ENCODE measurements around the gene OSBPL6. TPM values are rescaled to one million over a fixed set of nuclear protein-coding genes. Genes with fewer than 3 reads are reported as not detected.

Gene OSBPL6
- polyA plus RNA-seq, 1 donor from 2014 or later = 12.8 TPM

DNA sequence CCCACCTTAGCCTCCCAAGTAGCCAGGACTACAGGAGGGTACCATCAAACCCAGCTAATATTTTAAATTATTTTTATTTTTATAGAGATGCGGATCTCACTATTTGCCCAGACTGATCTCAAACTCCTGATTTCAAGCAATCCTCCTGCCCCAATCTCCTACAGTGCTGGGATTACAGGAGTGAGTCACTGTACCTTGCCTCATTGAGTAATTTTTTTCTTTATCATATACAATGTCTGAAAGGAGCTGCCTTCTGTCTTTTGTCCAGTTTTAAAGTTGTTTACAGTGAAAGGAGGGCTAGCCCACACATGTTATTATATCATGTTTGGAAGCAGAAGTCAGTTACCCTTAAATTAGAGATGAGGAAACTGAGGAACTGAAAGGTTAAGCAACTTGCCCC lies 224.1 kb downstream of the OSBPL6 start:
- no peak overlapping the region for H2AFZ ChIP-seq (ENCODE audit: low read depth, low read length)
- no peaks in the 10 kb centered on the region for H3K9me2 ChIP-seq (ENCODE audit: insufficient read depth, low read length)
- no peaks in the 10 kb centered on the region for H4K20me1 ChIP-seq (ENCODE audit: insufficient read depth)
- H3K79me2 ChIP-seq (replicated peaks; ENCODE audit: insufficient read depth, low read length) = no peaks in the 10 kb centered on the region
- no peaks in the 10 kb centered on the region for H3K27me3 ChIP-seq (ENCODE audit: insufficient read depth, low read depth, low read length)
- no peak overlapping the region for H3K4me2 ChIP-seq (ENCODE audit: low read length)
- H3K4me3 ChIP-seq (ENCODE audit: low read length) = no peak overlapping the region
- TF ChIP-seq, protein P1, sequence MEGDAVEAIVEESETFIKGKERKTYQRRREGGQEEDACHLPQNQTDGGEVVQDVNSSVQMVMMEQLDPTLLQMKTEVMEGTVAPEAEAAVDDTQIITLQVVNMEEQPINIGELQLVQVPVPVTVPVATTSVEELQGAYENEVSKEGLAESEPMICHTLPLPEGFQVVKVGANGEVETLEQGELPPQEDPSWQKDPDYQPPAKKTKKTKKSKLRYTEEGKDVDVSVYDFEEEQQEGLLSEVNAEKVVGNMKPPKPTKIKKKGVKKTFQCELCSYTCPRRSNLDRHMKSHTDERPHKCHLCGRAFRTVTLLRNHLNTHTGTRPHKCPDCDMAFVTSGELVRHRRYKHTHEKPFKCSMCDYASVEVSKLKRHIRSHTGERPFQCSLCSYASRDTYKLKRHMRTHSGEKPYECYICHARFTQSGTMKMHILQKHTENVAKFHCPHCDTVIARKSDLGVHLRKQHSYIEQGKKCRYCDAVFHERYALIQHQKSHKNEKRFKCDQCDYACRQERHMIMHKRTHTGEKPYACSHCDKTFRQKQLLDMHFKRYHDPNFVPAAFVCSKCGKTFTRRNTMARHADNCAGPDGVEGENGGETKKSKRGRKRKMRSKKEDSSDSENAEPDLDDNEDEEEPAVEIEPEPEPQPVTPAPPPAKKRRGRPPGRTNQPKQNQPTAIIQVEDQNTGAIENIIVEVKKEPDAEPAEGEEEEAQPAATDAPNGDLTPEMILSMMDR (IDR thresholded peaks at IDR 0.05; ENCODE audit: poor library complexity, severe bottlenecking) = no peak
- TF ChIP-seq, protein P2, sequence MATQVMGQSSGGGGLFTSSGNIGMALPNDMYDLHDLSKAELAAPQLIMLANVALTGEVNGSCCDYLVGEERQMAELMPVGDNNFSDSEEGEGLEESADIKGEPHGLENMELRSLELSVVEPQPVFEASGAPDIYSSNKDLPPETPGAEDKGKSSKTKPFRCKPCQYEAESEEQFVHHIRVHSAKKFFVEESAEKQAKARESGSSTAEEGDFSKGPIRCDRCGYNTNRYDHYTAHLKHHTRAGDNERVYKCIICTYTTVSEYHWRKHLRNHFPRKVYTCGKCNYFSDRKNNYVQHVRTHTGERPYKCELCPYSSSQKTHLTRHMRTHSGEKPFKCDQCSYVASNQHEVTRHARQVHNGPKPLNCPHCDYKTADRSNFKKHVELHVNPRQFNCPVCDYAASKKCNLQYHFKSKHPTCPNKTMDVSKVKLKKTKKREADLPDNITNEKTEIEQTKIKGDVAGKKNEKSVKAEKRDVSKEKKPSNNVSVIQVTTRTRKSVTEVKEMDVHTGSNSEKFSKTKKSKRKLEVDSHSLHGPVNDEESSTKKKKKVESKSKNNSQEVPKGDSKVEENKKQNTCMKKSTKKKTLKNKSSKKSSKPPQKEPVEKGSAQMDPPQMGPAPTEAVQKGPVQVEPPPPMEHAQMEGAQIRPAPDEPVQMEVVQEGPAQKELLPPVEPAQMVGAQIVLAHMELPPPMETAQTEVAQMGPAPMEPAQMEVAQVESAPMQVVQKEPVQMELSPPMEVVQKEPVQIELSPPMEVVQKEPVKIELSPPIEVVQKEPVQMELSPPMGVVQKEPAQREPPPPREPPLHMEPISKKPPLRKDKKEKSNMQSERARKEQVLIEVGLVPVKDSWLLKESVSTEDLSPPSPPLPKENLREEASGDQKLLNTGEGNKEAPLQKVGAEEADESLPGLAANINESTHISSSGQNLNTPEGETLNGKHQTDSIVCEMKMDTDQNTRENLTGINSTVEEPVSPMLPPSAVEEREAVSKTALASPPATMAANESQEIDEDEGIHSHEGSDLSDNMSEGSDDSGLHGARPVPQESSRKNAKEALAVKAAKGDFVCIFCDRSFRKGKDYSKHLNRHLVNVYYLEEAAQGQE (IDR thresholded peaks at IDR 0.05; ENCODE audit: borderline replicate concordance) = no peak
- no peak for TF ChIP-seq MXI1 (conservative IDR thresholded peaks at IDR 0.05; ENCODE audit: poor library complexity, severe bottlenecking)
- no peak for TF ChIP-seq EZH2 (IDR thresholded peaks at IDR 0.05; ENCODE audit: borderline replicate concordance, insufficient read depth, low read length, poor library complexity, severe bottlenecking)
- H3K36me3 ChIP-seq (ENCODE audit: insufficient read depth, low read length) = no peaks in the 10 kb centered on the region
- no peaks in the 10 kb centered on the region for H3K9me3 ChIP-seq (ENCODE audit: low read length)
- H3K9ac ChIP-seq (ENCODE audit: low read length) = no peak overlapping the region
- no peak overlapping the region for H3K27ac ChIP-seq (ENCODE audit: low read length)
- no peaks in the 10 kb centered on the region for H3F3A ChIP-seq (ENCODE audit: insufficient read depth, low read length, poor library complexity, severe bottlenecking)

DNA sequence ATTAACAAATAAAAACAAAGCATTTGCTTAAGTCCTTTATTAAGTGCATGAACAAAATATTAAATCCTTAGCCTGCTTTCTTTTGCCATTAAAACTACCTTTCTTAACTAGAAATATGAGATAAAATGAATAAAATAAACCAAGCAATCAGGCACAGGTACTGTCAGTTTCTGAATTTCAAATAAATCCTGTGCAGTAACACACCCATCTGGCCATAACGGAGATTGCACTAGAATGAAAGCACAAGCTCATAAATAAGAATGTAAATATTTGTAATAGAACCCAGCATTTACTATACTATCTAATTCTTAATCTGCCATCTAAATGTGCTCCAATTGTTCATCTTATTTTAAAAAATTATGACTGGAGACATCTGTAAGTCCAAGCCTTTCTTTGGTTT lies 224.8 kb downstream of the OSBPL6 start:
- Histone ChIP-seq H3K4me2 (ENCODE audit: low read length) (no peak overlapping the region), H3F3A (ENCODE audit: insufficient read depth, low read length, poor library complexity, severe bottlenecking) (no peaks in the 10 kb centered on the region), H3K9ac (ENCODE audit: low read length) (no peak overlapping the region), H3K79me2 (replicated peaks; ENCODE audit: insufficient read depth, low read length) (no peaks in the 10 kb centered on the region), H3K27ac (ENCODE audit: low read length) (no peak overlapping the region), H3K4me3 (ENCODE audit: low read length) (no peak overlapping the region), H3K9me3 (ENCODE audit: low read length) (no peaks in the 10 kb centered on the region), H3K27me3 (ENCODE audit: insufficient read depth, low read depth, low read length) (no peaks in the 10 kb centered on the region), H4K20me1 (ENCODE audit: insufficient read depth) (no peaks in the 10 kb centered on the region), H3K9me2 (ENCODE audit: insufficient read depth, low read length) (no peaks in the 10 kb centered on the region), H3K36me3 (ENCODE audit: insufficient read depth, low read length) (no peaks in the 10 kb centered on the region), H2AFZ (ENCODE audit: low read depth, low read length) (no peak overlapping the region)
- TF ChIP-seq RAD21 (conservative IDR thresholded peaks at IDR 0.05) (peak; percentile 79), EP300 (conservative IDR thresholded peaks at IDR 0.05; ENCODE audit: poor library complexity, severe bottlenecking) (no peak), SMC3 (conservative IDR thresholded peaks at IDR 0.05; ENCODE audit: poor library complexity) (peak; percentile 79)
- TF ChIP-seq, protein P1 (IDR thresholded peaks at IDR 0.05; ENCODE audit: poor library complexity, severe bottlenecking) = peak; percentile 74
